ENCODE data around the gene HBS1L.

Gene HBS1L

DNA sequence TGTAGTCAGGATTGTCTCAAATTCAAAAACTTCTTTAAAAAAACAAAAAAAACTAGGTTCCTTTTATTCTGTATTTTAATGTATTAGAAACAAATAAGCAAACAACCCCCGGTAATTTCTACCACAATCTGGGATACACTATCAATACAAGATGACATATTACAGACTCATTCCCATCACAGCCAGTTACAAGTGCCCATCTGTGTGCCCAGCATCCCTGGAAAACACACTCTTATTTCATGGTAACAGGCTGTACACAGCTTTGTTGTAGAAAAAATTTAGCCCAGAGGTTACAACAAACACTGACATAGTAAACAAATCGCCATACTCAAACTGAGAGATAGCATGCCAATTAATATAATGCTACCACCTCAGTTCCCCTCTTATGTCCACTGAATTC is 16.3 kb downstream of the HBS1L start:
- DNase-seq (ENCODE audit: low spot score) (no peak), FAIRE-seq (no peak)

GRCh38 chr6:135037541-135037940 is 17.1 kb downstream of the HBS1L start:
- no peak for FAIRE-seq
- DNase-seq (ENCODE audit: low spot score), result no peak

- DNase-seq (ENCODE audit: low spot score) (no peak), FAIRE-seq (no peak)
Observed at GRCh38 chr6:135036731-135037420, 17.7 kb downstream of the HBS1L start.

DNA sequence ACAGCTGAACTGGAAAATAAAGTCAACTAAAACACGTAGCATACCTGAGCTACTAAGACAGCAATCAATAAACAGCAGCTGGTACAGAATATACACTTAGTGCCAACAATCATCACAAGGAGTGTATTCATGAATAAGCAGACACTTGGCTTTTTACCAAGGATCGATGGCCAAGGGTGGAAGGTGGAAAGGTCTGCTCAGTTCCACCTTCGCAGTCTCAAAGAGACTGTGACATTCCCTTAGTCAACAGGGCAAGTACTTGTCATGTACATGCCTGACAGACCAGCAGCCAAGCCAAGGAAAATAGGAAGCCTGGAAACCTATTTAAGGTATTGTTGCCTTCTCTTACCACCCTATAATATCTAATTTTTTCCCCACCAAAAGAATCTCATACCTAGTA is 21.4 kb downstream of the HBS1L start:
- FAIRE-seq, result no peak
- DNase-seq (ENCODE audit: low spot score), result no peak

DNA sequence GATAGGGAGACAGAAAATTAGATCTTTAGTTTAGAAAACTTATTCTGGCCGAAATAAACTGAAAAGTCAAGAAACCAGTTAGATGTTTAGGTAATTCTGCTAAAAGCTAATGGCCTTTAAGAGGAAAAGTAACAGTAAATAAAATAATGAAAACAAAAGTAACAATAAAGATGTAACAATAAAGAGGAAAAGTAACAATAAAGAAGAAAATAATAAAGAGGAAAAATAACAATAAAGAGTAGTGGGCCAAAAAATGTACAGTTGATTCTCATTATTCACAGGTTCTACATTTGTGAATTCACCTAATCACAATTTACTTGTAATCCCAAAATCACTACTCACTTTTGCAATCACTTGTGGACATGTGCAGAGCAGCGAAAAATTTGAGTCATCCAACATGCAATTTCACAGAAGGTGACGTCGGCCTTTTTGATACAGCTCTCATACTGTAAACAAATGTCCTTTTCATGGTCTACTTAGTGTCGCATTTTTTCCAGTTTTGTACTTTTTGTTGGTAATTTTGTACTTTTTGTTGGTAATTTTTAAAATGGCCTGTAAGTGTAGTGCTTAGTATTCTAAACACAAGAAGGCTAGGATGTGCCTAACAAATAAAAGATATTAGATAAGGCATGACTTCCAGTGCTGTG is 24.0 kb downstream of the HBS1L start:
- FAIRE-seq, result no peak
- DNase-seq (ENCODE audit: low spot score), result no peak

- no peak for DNase-seq (ENCODE audit: low spot score)
- FAIRE-seq, result no peak
Observed at GRCh38 chr6:135030056-135030473, 24.6 kb downstream of the HBS1L start.

DNA sequence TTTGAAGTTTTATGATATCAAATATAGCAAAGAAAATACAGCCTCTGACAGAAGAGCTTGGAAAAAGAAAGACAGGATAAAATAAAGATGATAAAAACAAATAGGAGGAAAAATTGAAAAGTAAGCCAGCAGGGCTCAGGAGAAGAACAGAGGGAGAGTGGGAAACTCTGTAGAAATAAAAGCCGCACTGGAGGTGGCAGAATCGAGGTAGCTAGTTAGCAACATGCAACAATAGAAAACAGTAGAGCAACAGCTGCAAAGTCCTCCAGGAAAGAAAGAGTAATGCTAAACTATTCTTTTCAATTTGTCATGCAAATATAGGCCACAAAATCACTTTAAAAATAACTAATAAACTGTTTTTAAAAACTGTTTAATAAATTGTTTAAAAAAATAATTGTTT is 28.8 kb downstream of the HBS1L start:
- DNase-seq (ENCODE audit: low spot score) (no peak), FAIRE-seq (no peak)

DNA sequence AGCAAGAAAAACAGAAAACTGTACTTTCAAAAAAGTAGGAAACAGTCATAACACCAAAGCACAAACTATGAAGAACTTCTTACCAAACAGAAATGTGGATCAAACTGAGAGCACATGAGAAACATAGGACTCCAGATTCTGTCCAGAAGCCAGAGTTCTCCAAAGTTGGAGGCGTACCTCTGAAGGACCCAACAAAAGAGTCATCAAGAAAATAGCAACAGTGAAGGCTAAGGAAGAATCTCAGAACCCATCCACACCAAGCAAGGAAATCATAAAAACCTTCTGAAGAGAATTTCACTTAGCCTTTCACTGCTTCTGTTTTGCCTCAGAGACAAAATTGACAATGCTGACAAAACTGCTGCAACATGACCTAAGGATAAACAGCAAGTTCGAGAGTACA is 29.4 kb downstream of the HBS1L start:
- DNase-seq (ENCODE audit: low spot score), result no peak
- no peak for FAIRE-seq

DNA sequence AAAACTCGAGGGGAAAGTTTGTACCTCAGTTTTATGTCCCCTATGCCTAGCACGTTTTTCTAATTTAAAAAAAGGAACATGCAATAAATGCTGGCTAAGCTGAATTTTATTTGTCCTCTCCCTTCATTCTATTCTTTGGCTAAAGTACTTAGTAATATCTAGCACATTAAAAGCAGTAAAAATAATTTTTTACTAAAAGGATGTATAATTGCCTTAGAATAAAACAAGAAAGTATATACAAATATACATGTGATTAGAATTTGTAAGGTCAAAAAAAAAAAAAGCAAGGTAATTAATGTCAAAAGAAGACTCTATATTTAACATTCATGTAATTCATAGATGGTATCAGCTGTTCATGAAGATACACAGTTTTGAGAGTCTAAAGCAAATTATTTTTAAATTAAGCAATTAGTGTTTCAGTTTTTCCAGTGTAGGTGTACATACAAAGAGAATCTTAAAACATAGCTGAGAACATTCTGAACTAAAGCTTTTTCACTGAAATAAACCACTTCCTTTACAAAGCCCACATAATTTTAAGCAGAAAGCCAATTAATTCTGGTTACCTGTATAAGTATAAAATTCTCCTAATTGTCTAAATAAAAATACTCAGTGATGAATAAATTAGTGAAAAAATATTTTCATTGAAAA is 32.4 kb downstream of the HBS1L start:
- DNase-seq (ENCODE audit: low spot score) (no peak), FAIRE-seq (no peak)

GRCh38 chr6:135021310-135022049 is 33.1 kb downstream of the HBS1L start:
- no peak for FAIRE-seq
- no peak for DNase-seq (ENCODE audit: low spot score)

DNA sequence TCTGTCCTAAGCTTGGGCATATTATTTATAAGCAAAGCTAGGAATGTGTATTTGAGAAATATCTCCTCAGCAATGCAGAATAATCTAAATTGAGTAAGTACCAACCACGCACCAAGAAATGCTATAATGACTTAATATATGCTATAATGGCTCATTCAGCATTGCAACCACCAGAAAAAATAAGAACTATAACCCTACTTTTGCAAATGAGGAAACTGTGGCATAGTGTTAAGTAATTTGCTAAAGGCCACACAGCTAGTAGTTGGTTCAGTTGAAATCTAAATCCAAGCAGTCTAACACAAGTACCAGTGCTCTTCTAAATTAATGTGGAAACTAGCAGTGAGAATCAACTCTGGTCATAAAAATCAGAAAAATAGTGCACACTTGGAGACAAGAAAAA is 35.7 kb downstream of the HBS1L start:
- no peak for FAIRE-seq
- DNase-seq (ENCODE audit: low spot score), result no peak

GRCh38 chr6:135018052-135018451 is 36.6 kb downstream of the HBS1L start:
- DNase-seq (ENCODE audit: low spot score) (no peak), FAIRE-seq (no peak)

GRCh38 chr6:135014353-135014832 is 40.2 kb downstream of the HBS1L start:
- DNase-seq (ENCODE audit: low spot score) (no peak), FAIRE-seq (no peak)

GRCh38 chr6:135013211-135013610 is 41.4 kb downstream of the HBS1L start:
- FAIRE-seq (no peak), DNase-seq (ENCODE audit: low spot score) (no peak)

DNA sequence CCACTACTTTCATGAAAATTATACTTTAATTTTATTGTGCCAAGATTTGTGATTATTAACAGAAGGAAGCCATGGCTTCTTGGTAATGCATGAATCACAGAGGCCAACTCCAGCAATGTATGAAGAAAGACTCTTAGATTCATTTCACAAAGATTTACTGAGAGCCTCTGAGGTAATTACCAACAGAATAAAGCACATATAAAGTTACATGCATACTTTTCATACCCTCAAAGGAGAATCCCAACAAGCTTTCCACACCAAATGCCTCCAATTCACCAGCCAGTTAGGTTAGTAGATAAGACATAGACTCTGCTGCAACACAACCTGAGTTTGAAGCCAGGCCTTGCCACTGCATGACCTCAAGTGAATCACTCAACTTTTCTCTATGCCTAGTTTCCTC is 41.9 kb downstream of the HBS1L start:
- FAIRE-seq, result no peak
- DNase-seq (ENCODE audit: low spot score), result no peak

GRCh38 chr6:135012349-135012748 is 42.3 kb downstream of the HBS1L start:
- no peak for DNase-seq (ENCODE audit: low spot score)
- FAIRE-seq, result no peak

DNA sequence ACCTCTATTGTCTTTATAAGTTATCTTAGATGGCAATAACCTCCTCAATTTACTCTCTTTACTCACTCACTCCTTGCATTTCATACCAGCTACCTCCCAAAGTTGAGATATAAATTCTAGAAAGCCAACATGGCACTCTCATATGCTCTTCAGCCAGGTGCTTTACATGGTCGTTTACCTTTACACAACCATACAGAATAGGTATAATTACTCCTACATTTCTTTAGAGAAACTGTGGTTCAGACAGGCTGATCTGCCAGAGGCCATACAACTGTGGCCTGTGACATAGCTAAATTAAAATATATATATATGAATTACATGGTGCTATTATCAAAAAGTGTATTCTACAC is 45.7 kb downstream of the HBS1L start:
- DNase-seq (ENCODE audit: low spot score) (no peak), FAIRE-seq (no peak)

DNA sequence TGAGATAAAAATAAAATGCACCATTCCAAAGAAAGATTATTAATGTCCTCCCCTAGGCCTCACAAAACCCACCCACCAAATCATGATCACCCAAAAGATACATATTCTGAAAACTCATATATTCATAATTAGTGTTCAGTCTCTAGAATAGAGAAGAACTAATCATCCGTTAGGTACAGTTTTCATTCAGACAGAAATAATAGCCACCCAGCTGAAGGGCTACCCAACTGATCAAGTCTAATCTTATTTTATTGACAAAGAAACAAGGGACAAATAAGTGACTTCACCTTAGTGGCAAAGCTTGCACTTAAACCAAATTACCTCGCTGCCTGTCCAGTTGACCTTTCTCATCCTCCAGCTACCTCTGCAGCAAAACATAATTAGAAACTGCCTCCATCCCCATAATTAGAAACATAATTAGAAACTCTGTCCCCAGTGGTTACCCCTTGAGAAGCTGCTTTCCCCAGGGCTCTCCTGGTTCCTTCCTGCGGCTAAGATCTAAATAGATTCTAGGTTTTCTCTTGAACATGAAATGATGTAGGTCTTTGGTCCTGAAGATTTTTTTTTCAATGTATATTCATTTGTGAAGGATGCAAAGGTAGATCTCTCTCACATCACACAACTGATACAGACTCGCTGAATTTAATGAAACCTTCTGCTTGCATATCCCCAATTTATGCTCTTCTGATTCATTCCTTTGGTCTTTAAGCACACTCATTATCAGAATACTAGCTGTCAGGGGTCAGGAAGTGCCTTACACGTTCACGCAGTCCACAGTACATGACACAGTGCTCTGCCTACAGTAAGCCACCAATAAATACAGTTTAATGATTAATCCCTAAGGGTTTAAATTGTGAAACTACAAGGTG is 46.3 kb downstream of the HBS1L start:
- FAIRE-seq, result no peak
- no peak for DNase-seq (ENCODE audit: low spot score)

DNA sequence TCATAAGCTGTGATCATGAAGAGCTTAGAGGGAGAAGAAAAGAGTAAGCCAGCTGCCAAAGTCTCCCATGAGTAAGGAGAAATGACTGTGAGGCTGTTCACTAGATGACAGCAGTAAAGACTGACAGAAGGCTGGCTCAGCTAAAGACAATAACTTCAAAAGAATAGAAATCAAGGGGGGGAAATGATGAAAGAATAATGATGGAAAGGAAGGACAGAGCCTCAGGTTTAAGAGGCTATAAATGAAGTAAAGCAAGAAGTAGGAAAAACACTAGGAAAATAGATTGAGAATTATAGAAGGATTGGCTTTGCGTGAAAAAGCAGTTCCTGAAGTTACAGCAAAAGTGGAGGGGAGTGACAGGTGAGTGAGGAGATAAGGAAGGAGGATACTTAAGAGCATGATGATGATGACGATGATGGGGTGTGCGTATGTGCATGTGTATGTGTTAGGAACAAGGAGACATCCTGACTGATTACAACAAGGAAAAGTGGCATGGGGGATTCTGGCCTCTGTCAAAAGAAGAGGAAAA is 48.2 kb downstream of the HBS1L start:
- DNase-seq (ENCODE audit: low spot score) (no peak), FAIRE-seq (no peak)

- DNase-seq (ENCODE audit: low spot score) (no peak), FAIRE-seq (no peak)
Observed at GRCh38 chr6:135004399-135004798, 50.2 kb downstream of the HBS1L start.

Data from RCC 7860 (cell line).